ENCODE measurements around the gene RPS6KB1. TPM values are rescaled to one million over a fixed set of nuclear protein-coding genes. Genes with fewer than 3 reads are reported as not detected.
A peak's percentile ranks its signal among the peaks of the same experiment; 100 is the strongest.
"Not testable (repeated sequence)": the region's sequence is repeated elsewhere in the genome, so short reads cannot be mapped to it uniquely, and the experiment has no call there.

The RPS6KB1 gene
- total RNA-seq, 1 donor from 2014 or later, result 24.2 TPM

GRCh38 chr17:59940697-59941096 lies 47.8 kb downstream of the RPS6KB1 start:
- DNase-seq (ENCODE audit: low read depth in 2 of 2), result peak; percentile 13 to 51

- DNase-seq (ENCODE audit: low read depth in 2 of 2), result no peak
Measured at GRCh38 chr17:59941131-59941530, 48.2 kb downstream of the RPS6KB1 start.

- DNase-seq (ENCODE audit: low read depth in 2 of 2), result not testable (repeated sequence)
Measured at GRCh38 chr17:59946433-59946832, 53.5 kb downstream of the RPS6KB1 start.

- DNase-seq (ENCODE audit: low read depth in 2 of 2), result not testable (repeated sequence)
Measured at GRCh38 chr17:59947310-59947709, 54.4 kb downstream of the RPS6KB1 start.

GRCh38 chr17:59950049-59950448 lies 57.1 kb downstream of the RPS6KB1 start:
- DNase-seq (ENCODE audit: low read depth in 2 of 2), result no peak

- DNase-seq (ENCODE audit: low read depth in 2 of 2), result no peak
Measured at GRCh38 chr17:59954856-59955255, 61.9 kb downstream of the RPS6KB1 start.

GRCh38 chr17:59959574-59959973 lies 66.7 kb downstream of the RPS6KB1 start:
- DNase-seq (ENCODE audit: low read depth in 2 of 2), result not testable (repeated sequence)

- no peak for DNase-seq (ENCODE audit: low read depth in 2 of 2)
Measured at GRCh38 chr17:59962739-59963318, 69.9 kb downstream of the RPS6KB1 start.

GRCh38 chr17:59963738-59964481 lies 71.0 kb downstream of the RPS6KB1 start:
- DNase-seq (ENCODE audit: low read depth in 2 of 2), result peak; percentile 59 to 63

GRCh38 chr17:59964482-59965328 lies 71.8 kb downstream of the RPS6KB1 start, which contains the start of gene RNFT1:
RNFT1 (minus strand) TSS chr17:59964740; CDS start chr17:59964663, 77 bp downstream.
- DNase-seq (ENCODE audit: low read depth in 2 of 2), result peak; percentile 68 to 81

GRCh38 chr17:59971771-59972170 lies 78.8 kb downstream of the RPS6KB1 start:
- not testable (repeated sequence) for DNase-seq (ENCODE audit: low read depth in 2 of 2)

GRCh38 chr17:59972778-59973177 lies 79.9 kb downstream of the RPS6KB1 start:
- no peak for DNase-seq (ENCODE audit: low read depth in 2 of 2)

GRCh38 chr17:59973483-59973882 lies 80.6 kb downstream of the RPS6KB1 start:
- DNase-seq (ENCODE audit: low read depth in 2 of 2), result not testable (repeated sequence)

- DNase-seq (ENCODE audit: low read depth in 2 of 2), result not testable (repeated sequence)
Measured at GRCh38 chr17:59975166-59975565, 82.2 kb downstream of the RPS6KB1 start.

GRCh38 chr17:59996608-59997007 lies 103.7 kb downstream of the RPS6KB1 start:
- DNase-seq (ENCODE audit: low read depth in 2 of 2), result not testable (repeated sequence)

Other genes starting within 250 kb of the RPS6KB1 start
- 26.2 and 41.1 TPM in 2 replicates for gene PTRH2, start 185.7 kb upstream of the RPS6KB1 start, total RNA-seq
- gene VMP1, start 185.5 kb upstream of the RPS6KB1 start, total RNA-seq, result 99.8 and 126 TPM in 2 replicates
- gene TUBD1, start 178 bp upstream of the RPS6KB1 start, total RNA-seq, result 5.0 and 8.3 TPM in 2 replicates
- gene RNFT1, start 71.6 kb downstream of the RPS6KB1 start, total RNA-seq, result 7.6 and 9.7 TPM in 2 replicates
- gene HEATR6, start 185.8 kb downstream of the RPS6KB1 start, total RNA-seq, result 4.4 and 5.2 TPM in 2 replicates